WTC11 (cell line): ENCODE measurements around the gene ZNF800. TPM values are rescaled to one million over a fixed set of nuclear protein-coding genes. Genes with fewer than 3 reads are reported as not detected.

Experiments
- ATAC-seq: fragments of 200-7000 bp; cut with Tn5 transposase; 2 replicates; pipeline ENCODE4 v1.10.0; 2021; ENCODE audit warnings: mild to moderate bottlenecking, moderate library complexity
- CTCF ChIA-PET: fragments of 300-600 bp; sonication (Branson Sonifier 250); formaldehyde crosslinking; loops from one replicate; lab custom pipeline; 2021; ENCODE audit warnings: antibody characterized with exemption; lab: Charles Lee
- POLR2A ChIA-PET: fragments of 350-600 bp; sonication (Branson Sonifier 250); formaldehyde crosslinking; loops from one replicate; lab custom pipeline; 2021; ENCODE audit warnings: antibody characterized with exemption; lab: Charles Lee
- DNase-seq: peaks from one replicate; pipeline ENCODE4 v3.0.0; 2021; ENCODE audit warnings: low spot score
- H3K27ac Mint-ChIP-seq: 2 replicates; pipeline ENCODE4 v1.8.0; 2021; ENCODE audit warnings: mixed read lengths
- H3K27me3 Mint-ChIP-seq: 2 replicates; pipeline ENCODE4 v1.8.0; 2021; ENCODE audit warnings: low read depth, mild to moderate bottlenecking, moderate library complexity, mixed read lengths
- H3K36me3 Mint-ChIP-seq: 2 replicates; pipeline ENCODE4 v1.8.0; 2021; ENCODE audit warnings: mixed read lengths
- H3K4me1 Mint-ChIP-seq: 2 replicates; pipeline ENCODE4 v1.8.0; 2022; ENCODE audit warnings: mixed read lengths
- H3K4me3 Mint-ChIP-seq: 2 replicates; pipeline ENCODE4 v1.8.0; 2021; ENCODE audit warnings: mild to moderate bottlenecking, moderate library complexity, mixed read lengths
- H3K9me3 Mint-ChIP-seq: 2 replicates; pipeline ENCODE4 v1.8.0; 2021; ENCODE audit warnings: mixed read lengths
- AR ChIP-seq: fragments of 250-450 bp; sonication (Bioruptor Pico); IDR thresholded peaks from 2 replicates; pipeline ENCODE4 v1.9.0; 2021; ENCODE audit warnings: mild to moderate bottlenecking
- ATF3 ChIP-seq: sonication (generic); formaldehyde crosslinking; conservative IDR thresholded peaks from 2 replicates; pipeline ENCODE4 v1.8.1; 2022; ENCODE audit warnings: mild to moderate bottlenecking, missing genetic modification reagents
- CDX4 ChIP-seq: fragments of 250-450 bp; sonication (Bioruptor Pico); IDR thresholded peaks from 2 replicates; pipeline ENCODE4 v1.9.0; 2021; ENCODE audit warnings: moderate library complexity, mild to moderate bottlenecking, inconsistent platforms, borderline replicate concordance
- CREM ChIP-seq: sonication (generic); formaldehyde crosslinking; IDR thresholded peaks from 2 replicates; pipeline ENCODE4 v1.8.1; 2022; ENCODE audit warnings: mild to moderate bottlenecking, missing genetic modification reagents, moderate library complexity
- E2F1 ChIP-seq: sonication (generic); formaldehyde crosslinking; IDR thresholded peaks from 2 replicates; pipeline ENCODE4 v1.8.0; 2022; ENCODE audit warnings: mild to moderate bottlenecking, missing genetic modification reagents
- E2F4 ChIP-seq: sonication (generic); formaldehyde crosslinking; IDR thresholded peaks from 2 replicates; pipeline ENCODE4 v1.8.1; 2022; ENCODE audit warnings: low read depth, mild to moderate bottlenecking, moderate library complexity, missing genetic modification reagents, borderline replicate concordance
- ESRRA ChIP-seq: sonication (generic); formaldehyde crosslinking; IDR thresholded peaks from 2 replicates; pipeline ENCODE4 v1.8.1; 2022; ENCODE audit warnings: mild to moderate bottlenecking, missing genetic modification reagents, borderline replicate concordance
- FOXK1 ChIP-seq: sonication (generic); formaldehyde crosslinking; IDR thresholded peaks from 2 replicates; pipeline ENCODE4 v1.8.0; 2022; ENCODE audit warnings: mild to moderate bottlenecking, moderate library complexity, missing genetic modification reagents
- FOXP4 ChIP-seq: sonication (generic); formaldehyde crosslinking; IDR thresholded peaks from 2 replicates; pipeline ENCODE4 v1.8.0; 2022; ENCODE audit warnings: mild to moderate bottlenecking, missing genetic modification reagents
- GABPB1 ChIP-seq: sonication (generic); formaldehyde crosslinking; IDR thresholded peaks from 2 replicates; pipeline ENCODE4 v1.8.1; 2023; ENCODE audit warnings: mild to moderate bottlenecking, missing genetic modification reagents
- GRHL2 ChIP-seq: fragments of 250-450 bp; sonication (Bioruptor Pico); IDR thresholded peaks from 2 replicates; pipeline ENCODE4 v1.8.0; 2022; ENCODE audit warnings: mild to moderate bottlenecking, moderate library complexity; ENCODE audit not compliant: insufficient replicate concordance, severe bottlenecking
- KAT7 ChIP-seq: sonication (generic); formaldehyde crosslinking; IDR thresholded peaks from 2 replicates; pipeline ENCODE4 v1.8.1; 2023; ENCODE audit warnings: missing genetic modification reagents, mild to moderate bottlenecking, borderline replicate concordance
- MAX ChIP-seq: sonication (generic); formaldehyde crosslinking; IDR thresholded peaks from 2 replicates; pipeline ENCODE4 v1.8.0; 2022; ENCODE audit warnings: mild to moderate bottlenecking, missing genetic modification reagents
- OVOL2 ChIP-seq: fragments of 250-450 bp; sonication (Bioruptor Pico); IDR thresholded peaks from 2 replicates; pipeline ENCODE4 v1.9.0; 2021; ENCODE audit warnings: mild to moderate bottlenecking, borderline replicate concordance
- PRRX2 ChIP-seq: fragments of 250-450 bp; sonication (Bioruptor Pico); IDR thresholded peaks from 2 replicates; pipeline ENCODE4 v1.8.0; 2021; ENCODE audit warnings: mild to moderate bottlenecking
- SMAD4 ChIP-seq: sonication (generic); formaldehyde crosslinking; IDR thresholded peaks from 2 replicates; pipeline ENCODE4 v1.8.0; 2022; ENCODE audit warnings: mild to moderate bottlenecking, missing genetic modification reagents
- SOX15 ChIP-seq: fragments of 250-450 bp; sonication (Bioruptor Pico); IDR thresholded peaks from 2 replicates; pipeline ENCODE4 v1.9.0; 2021; ENCODE audit warnings: mild to moderate bottlenecking
- TP53 ChIP-seq: sonication (generic); formaldehyde crosslinking; IDR thresholded peaks from 2 replicates; pipeline ENCODE4 v1.8.1; 2023; ENCODE audit warnings: mild to moderate bottlenecking, missing genetic modification reagents
- ZNF121 ChIP-seq: sonication (generic); formaldehyde crosslinking; IDR thresholded peaks from 2 replicates; pipeline ENCODE4 v1.8.0; 2023; ENCODE audit warnings: missing genetic modification reagents
- ZNF219 ChIP-seq: sonication (generic); formaldehyde crosslinking; IDR thresholded peaks from 2 replicates; pipeline ENCODE4 v1.8.0; 2023; ENCODE audit warnings: missing genetic modification reagents, mild to moderate bottlenecking, borderline replicate concordance
- ZNF263 ChIP-seq: sonication (generic); formaldehyde crosslinking; IDR thresholded peaks from 2 replicates; pipeline ENCODE4 v1.8.1; 2022; ENCODE audit warnings: low read depth, mild to moderate bottlenecking, moderate library complexity, missing genetic modification reagents
- ZNF317 ChIP-seq: sonication (generic); formaldehyde crosslinking; IDR thresholded peaks from 2 replicates; pipeline ENCODE4 v1.8.1; 2023; ENCODE audit warnings: low read depth, mild to moderate bottlenecking, moderate library complexity, missing genetic modification reagents, borderline replicate concordance
- ZNF425 ChIP-seq: fragments of 250-450 bp; sonication (Bioruptor Pico); conservative IDR thresholded peaks from 2 replicates; pipeline ENCODE4 v1.9.0; 2021; ENCODE audit warnings: mild to moderate bottlenecking
- ZNF512 ChIP-seq: sonication (generic); formaldehyde crosslinking; IDR thresholded peaks from 2 replicates; pipeline ENCODE4 v1.8.1; 2022; ENCODE audit warnings: missing genetic modification reagents, borderline replicate concordance
- total RNA-seq: library from RNA; stranded (reverse); gene quantifications from 3 replicates; pipeline ENCODE4 v1.2.3, GENCODE V29; 2021

ZNF800 gene
- total RNA-seq, 1 experiment from 2014 or later: 5.7 TPM

GRCh38 chr7:127347567-127348246 lies 44.8 kb downstream of the ZNF800 start:
- ATAC-seq: peak; percentile 99
- Mint-ChIP-seq H3K27ac (no peak overlapping the region), H3K4me1 (peaks cover 7% of the 10 kb centered on the region), H3K9me3 (no peaks in the 10 kb centered on the region), H3K4me3 (peak overlapping the region; percentile 55), H3K27me3 (peaks cover 78% of the 10 kb centered on the region), H3K36me3 (no peaks in the 10 kb centered on the region)
- DNase-seq: peak; percentile 77
- ChIA-PET CTCF (interaction anchor here (0.5 to 1.5 kb wide), 30 partner anchors 11 to 545 kb away, joined by 3 to 13 read pairs (median 4); partner anchors contain the start of genes GCC1 and ZNF800), POLR2A (interaction anchor here (0.8 kb wide), 1 partner anchor 44 kb away, joined by 6 read pairs; the partner anchor contains the start of gene ZNF800)
- TF ChIP-seq GABPB1 (CRISPR knock-in tag) (no peak), FOXP4 (CRISPR knock-in tag) (peak; percentile 68), CDX4 (CRISPR knock-in tag) (no peak), GRHL2 (CRISPR knock-in tag) (no peak), MAX (CRISPR knock-in tag) (peak; percentile 83; the same call in 1 of the 2 replicates), ZNF512 (CRISPR knock-in tag) (no peak), OVOL2 (CRISPR knock-in tag) (no peak), CREM (CRISPR knock-in tag) (peak; percentile 18; the same call in 1 of the 2 replicates), KAT7 (CRISPR knock-in tag) (no peak), ZNF425 (CRISPR knock-in tag) (no peak), SOX15 (CRISPR knock-in tag) (no peak), ZNF121 (CRISPR knock-in tag) (no peak), SMAD4 (CRISPR knock-in tag) (no peak), ZNF263 (no peak), ATF3 (no peak), TP53 (CRISPR knock-in tag) (no peak), PRRX2 (CRISPR knock-in tag) (0 out of 2 replicates have a peak, but pooled peaks have one; percentile 35), ZNF219 (CRISPR knock-in tag) (no peak), ZNF317 (CRISPR knock-in tag) (no peak), E2F1 (CRISPR knock-in tag) (no peak), FOXK1 (CRISPR knock-in tag) (peak; percentile 32; the same call in 1 of the 2 replicates), AR (CRISPR knock-in tag) (no peak), ESRRA (CRISPR knock-in tag) (peak; percentile 28; the same call in 1 of the 2 replicates), E2F4 (CRISPR knock-in tag) (no peak)
